ENCODE results near the gene EXOC3. TPM values are rescaled to one million over a fixed set of nuclear protein-coding genes. Genes with fewer than 3 reads are reported as not detected.

Gene EXOC3
- total RNA-seq, 1 experiment from 2014 or later, result 60.1 TPM

DNA sequence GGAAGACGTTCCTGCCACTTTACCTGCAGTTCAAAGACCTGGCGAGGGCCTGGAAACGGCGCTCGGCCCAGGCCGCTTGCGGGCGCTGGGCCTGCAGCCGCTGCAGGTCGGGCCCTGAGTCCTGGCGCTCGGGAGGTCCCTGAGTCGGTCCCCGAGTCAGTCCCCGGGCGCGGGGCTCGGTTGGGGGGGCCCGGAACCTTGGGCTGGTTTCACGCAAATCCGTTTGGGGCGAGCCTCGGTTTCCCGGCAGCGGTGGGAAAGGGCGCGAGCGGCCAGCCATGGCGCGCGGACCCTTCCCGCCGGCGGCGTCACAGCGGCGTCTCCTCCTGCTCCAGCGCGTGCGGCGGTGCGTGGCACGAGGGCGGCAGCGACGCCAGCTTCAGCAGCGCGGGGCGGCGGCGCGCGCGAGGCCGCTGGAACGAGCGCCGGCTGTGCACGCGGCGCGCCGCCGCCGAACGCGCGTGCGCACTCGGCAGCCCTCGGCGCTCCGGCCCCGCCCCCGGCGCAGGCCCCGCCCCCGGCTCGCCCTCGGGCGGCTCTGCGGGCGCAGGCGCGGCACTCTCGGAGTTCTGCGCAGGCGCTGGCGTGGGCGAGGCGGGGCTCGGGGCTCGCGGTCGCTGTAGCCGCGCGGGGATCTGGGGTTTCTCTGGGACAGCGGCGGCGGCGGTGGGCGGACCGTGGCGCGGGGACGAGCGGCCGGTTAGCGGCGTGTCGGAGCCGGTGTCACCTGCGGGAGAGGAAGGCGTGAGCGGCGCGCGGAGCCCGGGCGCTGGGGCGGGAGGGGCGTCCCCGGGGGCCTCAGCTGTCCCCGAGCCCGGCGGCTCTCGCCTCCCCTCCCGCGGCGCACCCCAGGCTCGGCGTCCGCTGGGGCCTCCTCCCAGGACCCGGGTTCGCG, 29.9 kb downstream of the EXOC3 start (continued):
- TF ChIP-seq, protein P1, sequence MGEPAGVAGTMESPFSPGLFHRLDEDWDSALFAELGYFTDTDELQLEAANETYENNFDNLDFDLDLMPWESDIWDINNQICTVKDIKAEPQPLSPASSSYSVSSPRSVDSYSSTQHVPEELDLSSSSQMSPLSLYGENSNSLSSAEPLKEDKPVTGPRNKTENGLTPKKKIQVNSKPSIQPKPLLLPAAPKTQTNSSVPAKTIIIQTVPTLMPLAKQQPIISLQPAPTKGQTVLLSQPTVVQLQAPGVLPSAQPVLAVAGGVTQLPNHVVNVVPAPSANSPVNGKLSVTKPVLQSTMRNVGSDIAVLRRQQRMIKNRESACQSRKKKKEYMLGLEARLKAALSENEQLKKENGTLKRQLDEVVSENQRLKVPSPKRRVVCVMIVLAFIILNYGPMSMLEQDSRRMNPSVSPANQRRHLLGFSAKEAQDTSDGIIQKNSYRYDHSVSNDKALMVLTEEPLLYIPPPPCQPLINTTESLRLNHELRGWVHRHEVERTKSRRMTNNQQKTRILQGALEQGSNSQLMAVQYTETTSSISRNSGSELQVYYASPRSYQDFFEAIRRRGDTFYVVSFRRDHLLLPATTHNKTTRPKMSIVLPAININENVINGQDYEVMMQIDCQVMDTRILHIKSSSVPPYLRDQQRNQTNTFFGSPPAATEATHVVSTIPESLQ (CRISPR knock-in tag; IDR thresholded peaks at IDR 0.05), result no peak
- peak; percentile 96 for TF ChIP-seq NFE2L1 (CRISPR knock-in tag; IDR thresholded peaks at IDR 0.05)
- TF ChIP-seq, protein P2, sequence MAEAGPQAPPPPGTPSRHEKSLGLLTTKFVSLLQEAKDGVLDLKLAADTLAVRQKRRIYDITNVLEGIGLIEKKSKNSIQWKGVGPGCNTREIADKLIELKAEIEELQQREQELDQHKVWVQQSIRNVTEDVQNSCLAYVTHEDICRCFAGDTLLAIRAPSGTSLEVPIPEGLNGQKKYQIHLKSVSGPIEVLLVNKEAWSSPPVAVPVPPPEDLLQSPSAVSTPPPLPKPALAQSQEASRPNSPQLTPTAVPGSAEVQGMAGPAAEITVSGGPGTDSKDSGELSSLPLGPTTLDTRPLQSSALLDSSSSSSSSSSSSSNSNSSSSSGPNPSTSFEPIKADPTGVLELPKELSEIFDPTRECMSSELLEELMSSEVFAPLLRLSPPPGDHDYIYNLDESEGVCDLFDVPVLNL (CRISPR knock-in tag; IDR thresholded peaks at IDR 0.05; ENCODE audit: borderline replicate concordance, low read depth), result peak; percentile 90
- TF ChIP-seq, protein P3, sequence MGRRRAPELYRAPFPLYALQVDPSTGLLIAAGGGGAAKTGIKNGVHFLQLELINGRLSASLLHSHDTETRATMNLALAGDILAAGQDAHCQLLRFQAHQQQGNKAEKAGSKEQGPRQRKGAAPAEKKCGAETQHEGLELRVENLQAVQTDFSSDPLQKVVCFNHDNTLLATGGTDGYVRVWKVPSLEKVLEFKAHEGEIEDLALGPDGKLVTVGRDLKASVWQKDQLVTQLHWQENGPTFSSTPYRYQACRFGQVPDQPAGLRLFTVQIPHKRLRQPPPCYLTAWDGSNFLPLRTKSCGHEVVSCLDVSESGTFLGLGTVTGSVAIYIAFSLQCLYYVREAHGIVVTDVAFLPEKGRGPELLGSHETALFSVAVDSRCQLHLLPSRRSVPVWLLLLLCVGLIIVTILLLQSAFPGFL (CRISPR knock-in tag; IDR thresholded peaks at IDR 0.05; ENCODE audit: borderline replicate concordance), result 0 out of 2 replicates have a peak, but pooled peaks have one; percentile 80
- TF ChIP-seq ZNF263 (CRISPR knock-in tag; IDR thresholded peaks at IDR 0.05; ENCODE audit: low read depth), result peak; percentile 72; the same call in 1 of the 2 replicates
- TF ChIP-seq ZNF138 (CRISPR knock-in tag; conservative IDR thresholded peaks at IDR 0.05), result peak; percentile 93
- TF ChIP-seq, protein P4, sequence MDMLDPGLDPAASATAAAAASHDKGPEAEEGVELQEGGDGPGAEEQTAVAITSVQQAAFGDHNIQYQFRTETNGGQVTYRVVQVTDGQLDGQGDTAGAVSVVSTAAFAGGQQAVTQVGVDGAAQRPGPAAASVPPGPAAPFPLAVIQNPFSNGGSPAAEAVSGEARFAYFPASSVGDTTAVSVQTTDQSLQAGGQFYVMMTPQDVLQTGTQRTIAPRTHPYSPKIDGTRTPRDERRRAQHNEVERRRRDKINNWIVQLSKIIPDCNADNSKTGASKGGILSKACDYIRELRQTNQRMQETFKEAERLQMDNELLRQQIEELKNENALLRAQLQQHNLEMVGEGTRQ (CRISPR knock-in tag; IDR thresholded peaks at IDR 0.05), result peak; percentile 47
- TF ChIP-seq, protein P5, sequence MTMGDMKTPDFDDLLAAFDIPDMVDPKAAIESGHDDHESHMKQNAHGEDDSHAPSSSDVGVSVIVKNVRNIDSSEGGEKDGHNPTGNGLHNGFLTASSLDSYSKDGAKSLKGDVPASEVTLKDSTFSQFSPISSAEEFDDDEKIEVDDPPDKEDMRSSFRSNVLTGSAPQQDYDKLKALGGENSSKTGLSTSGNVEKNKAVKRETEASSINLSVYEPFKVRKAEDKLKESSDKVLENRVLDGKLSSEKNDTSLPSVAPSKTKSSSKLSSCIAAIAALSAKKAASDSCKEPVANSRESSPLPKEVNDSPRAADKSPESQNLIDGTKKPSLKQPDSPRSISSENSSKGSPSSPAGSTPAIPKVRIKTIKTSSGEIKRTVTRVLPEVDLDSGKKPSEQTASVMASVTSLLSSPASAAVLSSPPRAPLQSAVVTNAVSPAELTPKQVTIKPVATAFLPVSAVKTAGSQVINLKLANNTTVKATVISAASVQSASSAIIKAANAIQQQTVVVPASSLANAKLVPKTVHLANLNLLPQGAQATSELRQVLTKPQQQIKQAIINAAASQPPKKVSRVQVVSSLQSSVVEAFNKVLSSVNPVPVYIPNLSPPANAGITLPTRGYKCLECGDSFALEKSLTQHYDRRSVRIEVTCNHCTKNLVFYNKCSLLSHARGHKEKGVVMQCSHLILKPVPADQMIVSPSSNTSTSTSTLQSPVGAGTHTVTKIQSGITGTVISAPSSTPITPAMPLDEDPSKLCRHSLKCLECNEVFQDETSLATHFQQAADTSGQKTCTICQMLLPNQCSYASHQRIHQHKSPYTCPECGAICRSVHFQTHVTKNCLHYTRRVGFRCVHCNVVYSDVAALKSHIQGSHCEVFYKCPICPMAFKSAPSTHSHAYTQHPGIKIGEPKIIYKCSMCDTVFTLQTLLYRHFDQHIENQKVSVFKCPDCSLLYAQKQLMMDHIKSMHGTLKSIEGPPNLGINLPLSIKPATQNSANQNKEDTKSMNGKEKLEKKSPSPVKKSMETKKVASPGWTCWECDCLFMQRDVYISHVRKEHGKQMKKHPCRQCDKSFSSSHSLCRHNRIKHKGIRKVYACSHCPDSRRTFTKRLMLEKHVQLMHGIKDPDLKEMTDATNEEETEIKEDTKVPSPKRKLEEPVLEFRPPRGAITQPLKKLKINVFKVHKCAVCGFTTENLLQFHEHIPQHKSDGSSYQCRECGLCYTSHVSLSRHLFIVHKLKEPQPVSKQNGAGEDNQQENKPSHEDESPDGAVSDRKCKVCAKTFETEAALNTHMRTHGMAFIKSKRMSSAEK (CRISPR knock-in tag; IDR thresholded peaks at IDR 0.05; ENCODE audit: borderline replicate concordance), result no peak
- TF ChIP-seq KAT7 (CRISPR knock-in tag; IDR thresholded peaks at IDR 0.05; ENCODE audit: borderline replicate concordance), result peak; percentile 82; the same call in 1 of the 2 replicates
- TF ChIP-seq, protein P6, sequence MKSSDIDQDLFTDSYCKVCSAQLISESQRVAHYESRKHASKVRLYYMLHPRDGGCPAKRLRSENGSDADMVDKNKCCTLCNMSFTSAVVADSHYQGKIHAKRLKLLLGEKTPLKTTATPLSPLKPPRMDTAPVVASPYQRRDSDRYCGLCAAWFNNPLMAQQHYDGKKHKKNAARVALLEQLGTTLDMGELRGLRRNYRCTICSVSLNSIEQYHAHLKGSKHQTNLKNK (CRISPR knock-in tag; IDR thresholded peaks at IDR 0.05), result no peak
- no peak for TF ChIP-seq SOX15 (CRISPR knock-in tag; IDR thresholded peaks at IDR 0.05)
- TF ChIP-seq CBFB (CRISPR knock-in tag; IDR thresholded peaks at IDR 0.05; ENCODE audit: low read depth), result no peak; the same call in 1 of the 2 replicates
- TF ChIP-seq, protein P7, sequence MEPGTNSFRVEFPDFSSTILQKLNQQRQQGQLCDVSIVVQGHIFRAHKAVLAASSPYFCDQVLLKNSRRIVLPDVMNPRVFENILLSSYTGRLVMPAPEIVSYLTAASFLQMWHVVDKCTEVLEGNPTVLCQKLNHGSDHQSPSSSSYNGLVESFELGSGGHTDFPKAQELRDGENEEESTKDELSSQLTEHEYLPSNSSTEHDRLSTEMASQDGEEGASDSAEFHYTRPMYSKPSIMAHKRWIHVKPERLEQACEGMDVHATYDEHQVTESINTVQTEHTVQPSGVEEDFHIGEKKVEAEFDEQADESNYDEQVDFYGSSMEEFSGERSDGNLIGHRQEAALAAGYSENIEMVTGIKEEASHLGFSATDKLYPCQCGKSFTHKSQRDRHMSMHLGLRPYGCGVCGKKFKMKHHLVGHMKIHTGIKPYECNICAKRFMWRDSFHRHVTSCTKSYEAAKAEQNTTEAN (CRISPR knock-in tag; IDR thresholded peaks at IDR 0.05), result peak; percentile 83; the same call in 1 of the 2 replicates
- TF ChIP-seq, protein P8, sequence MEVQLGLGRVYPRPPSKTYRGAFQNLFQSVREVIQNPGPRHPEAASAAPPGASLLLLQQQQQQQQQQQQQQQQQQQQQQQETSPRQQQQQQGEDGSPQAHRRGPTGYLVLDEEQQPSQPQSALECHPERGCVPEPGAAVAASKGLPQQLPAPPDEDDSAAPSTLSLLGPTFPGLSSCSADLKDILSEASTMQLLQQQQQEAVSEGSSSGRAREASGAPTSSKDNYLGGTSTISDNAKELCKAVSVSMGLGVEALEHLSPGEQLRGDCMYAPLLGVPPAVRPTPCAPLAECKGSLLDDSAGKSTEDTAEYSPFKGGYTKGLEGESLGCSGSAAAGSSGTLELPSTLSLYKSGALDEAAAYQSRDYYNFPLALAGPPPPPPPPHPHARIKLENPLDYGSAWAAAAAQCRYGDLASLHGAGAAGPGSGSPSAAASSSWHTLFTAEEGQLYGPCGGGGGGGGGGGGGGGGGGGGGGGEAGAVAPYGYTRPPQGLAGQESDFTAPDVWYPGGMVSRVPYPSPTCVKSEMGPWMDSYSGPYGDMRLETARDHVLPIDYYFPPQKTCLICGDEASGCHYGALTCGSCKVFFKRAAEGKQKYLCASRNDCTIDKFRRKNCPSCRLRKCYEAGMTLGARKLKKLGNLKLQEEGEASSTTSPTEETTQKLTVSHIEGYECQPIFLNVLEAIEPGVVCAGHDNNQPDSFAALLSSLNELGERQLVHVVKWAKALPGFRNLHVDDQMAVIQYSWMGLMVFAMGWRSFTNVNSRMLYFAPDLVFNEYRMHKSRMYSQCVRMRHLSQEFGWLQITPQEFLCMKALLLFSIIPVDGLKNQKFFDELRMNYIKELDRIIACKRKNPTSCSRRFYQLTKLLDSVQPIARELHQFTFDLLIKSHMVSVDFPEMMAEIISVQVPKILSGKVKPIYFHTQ (CRISPR knock-in tag; IDR thresholded peaks at IDR 0.05), result no peak
- no peak for TF ChIP-seq PRRX2 (CRISPR knock-in tag; IDR thresholded peaks at IDR 0.05)
- TF ChIP-seq JAZF1 (CRISPR knock-in tag; IDR thresholded peaks at IDR 0.05), result no peak
- TF ChIP-seq ATF1 (CRISPR knock-in tag; IDR thresholded peaks at IDR 0.05), result peak; percentile 98

Measured in WTC11 (cell line).